GM12878 (cell line): ENCODE results near the gene PRSS36.

Source experiments
- CBX5 ChIP-seq: sonication (generic); IDR thresholded peaks from 2 replicates; pipeline ENCODE4 v1.6.1; 2016; ENCODE audit warnings: low read depth, moderate library complexity, mild to moderate bottlenecking, inconsistent platforms
- JUND ChIP-seq: IDR thresholded peaks from 2 replicates; pipeline ENCODE4 v1.6.1; 2012; ENCODE audit warnings: low read depth, mild to moderate bottlenecking, low read length, improper control_type of control experiment, moderate library complexity
- SUZ12 ChIP-seq: fragments of 200-600 bp; sonication (generic); IDR thresholded peaks from one replicate; pipeline ENCODE4 v1.6.1; 2018; ENCODE audit warnings: antibody characterized with exemption, mild to moderate bottlenecking; ENCODE audit not compliant: unreplicated experiment
- TARDBP ChIP-seq: IDR thresholded peaks from 2 replicates; pipeline ENCODE4 v1.6.1; 2016; ENCODE audit warnings: borderline replicate concordance
- TBL1XR1 ChIP-seq: IDR thresholded peaks from 2 replicates; pipeline ENCODE4 v1.6.1; 2012; ENCODE audit warnings: low read depth, low read length, improper control_type of control experiment
- ZNF274 ChIP-seq: IDR thresholded peaks from one replicate; pipeline ENCODE4 v1.8.0; 2011; ENCODE audit not compliant: insufficient read length, insufficient read depth
- TF ChIP-seq, protein P1 (sequence below), 3 experiments: IDR thresholded peaks in 2 of 3; conservative IDR thresholded peaks in 1 of 3; 2 replicates each; pipeline ENCODE4 v1.5.1; 2011; ENCODE audit warnings: low read depth in 3 of 3, low read length in 3 of 3, mild to moderate bottlenecking in 3 of 3, control low read depth in 2 of 3, moderate library complexity in 2 of 3, inconsistent platforms in 1 of 3, mixed read lengths in 1 of 3; ENCODE audit not compliant: control insufficient read depth in 2 of 3, insufficient read depth in 1 of 3; ENCODE audit errors: extremely low read depth in 1 of 3

- TF ChIP-seq TARDBP (no peak), CBX5 (no peak), TBL1XR1 (no peak), ZNF274 (no peak), SUZ12 (no peak), JUND (no peak)
- TF ChIP-seq, protein P1, sequence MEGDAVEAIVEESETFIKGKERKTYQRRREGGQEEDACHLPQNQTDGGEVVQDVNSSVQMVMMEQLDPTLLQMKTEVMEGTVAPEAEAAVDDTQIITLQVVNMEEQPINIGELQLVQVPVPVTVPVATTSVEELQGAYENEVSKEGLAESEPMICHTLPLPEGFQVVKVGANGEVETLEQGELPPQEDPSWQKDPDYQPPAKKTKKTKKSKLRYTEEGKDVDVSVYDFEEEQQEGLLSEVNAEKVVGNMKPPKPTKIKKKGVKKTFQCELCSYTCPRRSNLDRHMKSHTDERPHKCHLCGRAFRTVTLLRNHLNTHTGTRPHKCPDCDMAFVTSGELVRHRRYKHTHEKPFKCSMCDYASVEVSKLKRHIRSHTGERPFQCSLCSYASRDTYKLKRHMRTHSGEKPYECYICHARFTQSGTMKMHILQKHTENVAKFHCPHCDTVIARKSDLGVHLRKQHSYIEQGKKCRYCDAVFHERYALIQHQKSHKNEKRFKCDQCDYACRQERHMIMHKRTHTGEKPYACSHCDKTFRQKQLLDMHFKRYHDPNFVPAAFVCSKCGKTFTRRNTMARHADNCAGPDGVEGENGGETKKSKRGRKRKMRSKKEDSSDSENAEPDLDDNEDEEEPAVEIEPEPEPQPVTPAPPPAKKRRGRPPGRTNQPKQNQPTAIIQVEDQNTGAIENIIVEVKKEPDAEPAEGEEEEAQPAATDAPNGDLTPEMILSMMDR (IDR thresholded peaks at IDR 0.05 in 2 of 3, conservative IDR thresholded peaks at IDR 0.05 in 1 of 3; ENCODE audit: control insufficient read depth in 2 of 3, extremely low read depth in 1 of 3, insufficient read depth in 1 of 3, low read depth in 3 of 3, low read length in 3 of 3), result no peak
Observed at GRCh38 chr16:31177136-31177535, 27.3 kb upstream of the PRSS36 start.
